H1 (cell line): ENCODE results near the gene ZCWPW2. TPM values are rescaled to one million over a fixed set of nuclear protein-coding genes. Genes with fewer than 3 reads are reported as not detected.
A peak's percentile ranks its signal among the peaks of the same experiment; 100 is the strongest.

Experiments
- CTCF ChIA-PET: fragments of 300-600 bp; sonication (Branson Sonifier 250); formaldehyde crosslinking; loops from one replicate; lab custom pipeline; 2021; ENCODE audit not compliant: partially characterized antibody; lab: Charles Lee
- POLR2A ChIA-PET: fragments of 300-600 bp; sonication (Branson Sonifier 250); formaldehyde crosslinking; loops from one replicate; lab custom pipeline; 2021; ENCODE audit warnings: inconsistent platforms; ENCODE audit not compliant: partially characterized antibody; lab: Charles Lee
- DNase-seq, 2 experiments: peaks; one replicate each; pipeline versions ENCODE4 v3.0.0 to v3.0.0-alpha.2; 2010 to 2022; ENCODE audit warnings: low spot score in 2 of 2, low read depth in 1 of 2, mixed read lengths in 1 of 2
- FAIRE-seq: peaks from 2 replicates; lab custom pipeline; 2011; peaks lifted over from hg19 to GRCh38; lab: Jason Lieb, UNC
- H2AFZ ChIP-seq: 2 replicates; pipeline ENCODE4 v1.8.1; 2012; ENCODE audit warnings: low read length, inconsistent platforms
- H2AK5ac ChIP-seq: 2 replicates; pipeline ENCODE4 v1.6.1; 2013; ENCODE audit warnings: low read depth, low read length
- H2BK120ac ChIP-seq: replicated peaks from 2 replicates; pipeline ENCODE3; 2013; ENCODE audit warnings: low read depth, low read length, inconsistent platforms
- H2BK12ac ChIP-seq: 2 replicates; pipeline ENCODE4 v1.6.1; 2013; ENCODE audit warnings: low read depth, low read length
- H2BK15ac ChIP-seq: 2 replicates; pipeline ENCODE4 v1.6.1; 2013; ENCODE audit warnings: low read length
- H2BK20ac ChIP-seq: 2 replicates; pipeline ENCODE4 v1.6.1; 2013; ENCODE audit warnings: low read length
- H2BK5ac ChIP-seq: 2 replicates; pipeline ENCODE4 v1.6.1; 2013; ENCODE audit warnings: low read depth, low read length
- H3K14ac ChIP-seq: 2 replicates; pipeline ENCODE4 v1.6.1; 2013; ENCODE audit warnings: inconsistent platforms; ENCODE audit not compliant: insufficient read length
- H3K18ac ChIP-seq: 2 replicates; pipeline ENCODE4 v1.6.1; 2013; ENCODE audit warnings: low read length; ENCODE audit errors: extremely low read depth
- H3K23ac ChIP-seq: 2 replicates; pipeline ENCODE4 v1.6.1; 2013; ENCODE audit warnings: inconsistent platforms; ENCODE audit not compliant: insufficient read length
- H3K23me2 ChIP-seq: 2 replicates; pipeline ENCODE4 v1.6.1; 2013; ENCODE audit warnings: low read depth, low read length
- H3K27ac ChIP-seq: 2 replicates; pipeline ENCODE4 v1.6.1; 2011; ENCODE audit warnings: low read depth, low read length, inconsistent platforms
- H3K27me3 ChIP-seq, 4 experiments: replicated peaks in 1 of 4; 1 replicate in 1 of 4; 2 replicates in 3 of 4; pipeline versions ENCODE4 v1.6.1 to v1.8.1; 2011 to 2013; ENCODE audit warnings: low read length in 3 of 4, mild to moderate bottlenecking in 3 of 4, inconsistent platforms in 2 of 4, mixed read lengths in 2 of 4, moderate library complexity in 1 of 4; ENCODE audit not compliant: control insufficient read depth in 3 of 4, insufficient read depth in 3 of 4; ENCODE audit errors: extremely low read depth in 1 of 4
- H3K36me3 ChIP-seq, 4 experiments: 2 replicates each; pipeline versions ENCODE4 v1.6.1 to v1.8.1; 2011 to 2013; ENCODE audit warnings: mild to moderate bottlenecking in 4 of 4, low read length in 3 of 4, moderate library complexity in 2 of 4, control low read depth in 1 of 4, inconsistent platforms in 1 of 4; ENCODE audit not compliant: insufficient read depth in 4 of 4, control insufficient read depth in 2 of 4
- H3K4ac ChIP-seq: replicated peaks from 2 replicates; pipeline ENCODE3; 2013; ENCODE audit warnings: low read length, low read depth, mixed read lengths, inconsistent platforms; ENCODE audit not compliant: insufficient read length
- H3K4me1 ChIP-seq, 4 experiments: replicated peaks in 1 of 4; 1 replicate in 1 of 4; 2 replicates in 3 of 4; pipeline versions ENCODE4 v1.6.1 to v1.8.1; 2011 to 2013; ENCODE audit warnings: low read length in 3 of 4, inconsistent platforms in 2 of 4, mixed read lengths in 1 of 4; ENCODE audit not compliant: insufficient read depth in 4 of 4, control insufficient read depth in 3 of 4
- H3K4me2 ChIP-seq, 2 experiments: 2 replicates each; pipeline versions ENCODE4 v1.6.1 to v1.8.1; 2011 to 2013; ENCODE audit warnings: low read depth in 2 of 2, low read length in 2 of 2, control low read depth in 1 of 2, inconsistent platforms in 1 of 2, mild to moderate bottlenecking in 1 of 2; ENCODE audit not compliant: insufficient read depth in 1 of 2
- H3K4me3 ChIP-seq, 4 experiments: fragments of 200-600, 300-600 bp in 1 of 4; sonication (generic), shearing (Covaris generic), sonication (Bioruptor Twin) in 1 of 4; 2 replicates each; pipeline versions ENCODE4 v1.5.1 to v1.8.1; 2011 to 2016; ENCODE audit warnings: low read length in 4 of 4, low read depth in 3 of 4, control low read depth in 2 of 4, inconsistent platforms in 2 of 4, mild to moderate bottlenecking in 2 of 4, mixed read lengths in 1 of 4, moderate library complexity in 1 of 4; ENCODE audit not compliant: insufficient read depth in 2 of 4; ENCODE audit errors: extremely low read depth in 1 of 4
- H3K56ac ChIP-seq: replicated peaks from 2 replicates; pipeline ENCODE3; 2013; ENCODE audit warnings: low read depth, mild to moderate bottlenecking, mixed read lengths, low read length, inconsistent platforms; ENCODE audit not compliant: insufficient read length
- H3K79me1 ChIP-seq: 2 replicates; pipeline ENCODE4 v1.6.1; 2013; ENCODE audit warnings: low read depth, low read length, control low read depth
- H3K79me2 ChIP-seq, 2 experiments: 2 replicates each; pipeline versions ENCODE4 v1.6.1 to v1.8.1; 2012 to 2013; ENCODE audit warnings: low read length in 2 of 2, mild to moderate bottlenecking in 2 of 2, inconsistent platforms in 1 of 2; ENCODE audit not compliant: insufficient read depth in 2 of 2, control insufficient read depth in 1 of 2
- H3K9ac ChIP-seq, 4 experiments: replicated peaks in 1 of 4; 1 replicate in 1 of 4; 2 replicates in 3 of 4; pipeline versions ENCODE4 v1.6.1 to v1.8.1; 2011 to 2013; ENCODE audit warnings: low read depth in 3 of 4, low read length in 3 of 4, control low read depth in 2 of 4, mild to moderate bottlenecking in 2 of 4, moderate library complexity in 2 of 4, inconsistent platforms in 1 of 4; ENCODE audit errors: extremely low read depth in 1 of 4
- H3K9me3 ChIP-seq, 2 experiments: 2 replicates each; pipeline versions ENCODE4 v1.6.1 to v1.8.1; 2012 to 2013; ENCODE audit warnings: mild to moderate bottlenecking in 2 of 2, moderate library complexity in 2 of 2, control low read depth in 1 of 2, inconsistent platforms in 1 of 2, low read depth in 1 of 2, low read length in 1 of 2, mixed read lengths in 1 of 2; ENCODE audit not compliant: insufficient read depth in 2 of 2
- H4K20me1 ChIP-seq, 2 experiments: replicated peaks in 1 of 2; 2 replicates each; pipeline versions ENCODE3 to v1.8.1; 2011 to 2013; ENCODE audit warnings: inconsistent platforms in 2 of 2, low read length in 2 of 2, mild to moderate bottlenecking in 1 of 2; ENCODE audit not compliant: insufficient read depth in 2 of 2, control insufficient read depth in 1 of 2
- H4K5ac ChIP-seq: 2 replicates; pipeline ENCODE4 v1.6.1; 2013; ENCODE audit warnings: low read length, low read depth, mixed read lengths, inconsistent platforms; ENCODE audit not compliant: insufficient read length
- H4K8ac ChIP-seq: 2 replicates; pipeline ENCODE4 v1.8.0; 2013; ENCODE audit warnings: mild to moderate bottlenecking, moderate library complexity, low read length, inconsistent platforms; ENCODE audit not compliant: insufficient read depth; ENCODE audit errors: extremely low read depth
- H4K91ac ChIP-seq: replicated peaks from 2 replicates; pipeline ENCODE3; 2013; ENCODE audit warnings: low read length, mixed read lengths, inconsistent platforms; ENCODE audit not compliant: insufficient read length
- BCL11A ChIP-seq, 2 experiments: IDR thresholded peaks; one replicate each; pipeline ENCODE4 v1.6.1; 2011; ENCODE audit warnings: low read depth in 2 of 2, low read length in 2 of 2, mild to moderate bottlenecking in 2 of 2
- BRCA1 ChIP-seq: IDR thresholded peaks from 2 replicates; pipeline ENCODE4 v1.6.1; 2012; ENCODE audit warnings: low read depth, low read length, improper control_type of control experiment
- FOSL1 ChIP-seq: IDR thresholded peaks from 2 replicates; pipeline ENCODE4 v1.6.1; 2011; ENCODE audit warnings: mild to moderate bottlenecking, low read depth, low read length, moderate library complexity; ENCODE audit not compliant: insufficient read depth
- JUND ChIP-seq: IDR thresholded peaks from 2 replicates; pipeline ENCODE4 v1.6.1; 2011; ENCODE audit warnings: mild to moderate bottlenecking, improper control_type of control experiment, low read length
- KDM5A ChIP-seq: fragments of 200-600 bp; IDR thresholded peaks from 2 replicates; pipeline ENCODE4 v1.7.1; 2012; ENCODE audit warnings: mild to moderate bottlenecking, low read length, inconsistent platforms, mixed read lengths
- POLR2AphosphoS5 ChIP-seq: IDR thresholded peaks from 2 replicates; pipeline ENCODE4 v1.6.1; 2011; ENCODE audit warnings: low read depth, low read length
- SP4 ChIP-seq: IDR thresholded peaks from 2 replicates; pipeline ENCODE4 v1.6.1; 2012; ENCODE audit warnings: low read length, inconsistent platforms
- SRF ChIP-seq: IDR thresholded peaks from 2 replicates; pipeline ENCODE4 v1.6.1; 2011; ENCODE audit warnings: mild to moderate bottlenecking, low read depth, low read length, moderate library complexity
- TAF1 ChIP-seq: IDR thresholded peaks from 2 replicates; pipeline ENCODE4 v1.6.1; 2011; ENCODE audit warnings: mild to moderate bottlenecking, low read depth, low read length
- TCF12 ChIP-seq: IDR thresholded peaks from 2 replicates; pipeline ENCODE4 v1.6.1; 2011; ENCODE audit warnings: low read depth, mild to moderate bottlenecking, low read length
- polyA plus RNA-seq, 7 experiments: library from polyadenylated mRNA; depleted of rRNA in 3 of 7; stranded (reverse) in 5 of 7; unstranded in 2 of 7; fragments of >200 nt in 5 of 7; fragments of 200-250 nt in 2 of 7; gene quantifications; 1 replicate in 5 of 7; 2 replicates in 1 of 7; 4 replicates in 1 of 7; pipeline versions ENCODE4 v1.2.1 to v1.2.3, GENCODE V29; 2011 to 2013; ENCODE audit warnings: missing spikeins in 2 of 7, mixed read lengths in 2 of 7
- total RNA-seq: library from RNA; stranded (reverse); fragmentation: NEBNext Ultra II Directional; extraction: Animal tissue kit (Norgen Biotek cat#: 25700); gene quantifications from 2 replicates; pipeline ENCODE4 v1.2.1, GENCODE V29; 2021
- TF ChIP-seq, protein P1 (sequence below): IDR thresholded peaks from 2 replicates; pipeline ENCODE4 v1.6.1; 2011; ENCODE audit warnings: low read length, improper control_type of control experiment
- TF ChIP-seq, protein P2 (sequence below), 3 experiments: IDR thresholded peaks; 1 replicate in 2 of 3; 2 replicates in 1 of 3; pipeline versions ENCODE4 v1.5.1 to v1.6.1; 2011; ENCODE audit warnings: low read length in 3 of 3, mild to moderate bottlenecking in 3 of 3, inconsistent platforms in 2 of 3, low read depth in 1 of 3, moderate library complexity in 1 of 3; ENCODE audit not compliant: insufficient read depth in 1 of 3; ENCODE audit errors: control extremely low read depth in 1 of 3

ZCWPW2 gene
- total and polyA plus RNA-seq, 2 of the 8 experiments (the other 6 are each of a cell fraction or from before 2014, with no cell fraction given) = 0.11 to 0.39 TPM

DNA sequence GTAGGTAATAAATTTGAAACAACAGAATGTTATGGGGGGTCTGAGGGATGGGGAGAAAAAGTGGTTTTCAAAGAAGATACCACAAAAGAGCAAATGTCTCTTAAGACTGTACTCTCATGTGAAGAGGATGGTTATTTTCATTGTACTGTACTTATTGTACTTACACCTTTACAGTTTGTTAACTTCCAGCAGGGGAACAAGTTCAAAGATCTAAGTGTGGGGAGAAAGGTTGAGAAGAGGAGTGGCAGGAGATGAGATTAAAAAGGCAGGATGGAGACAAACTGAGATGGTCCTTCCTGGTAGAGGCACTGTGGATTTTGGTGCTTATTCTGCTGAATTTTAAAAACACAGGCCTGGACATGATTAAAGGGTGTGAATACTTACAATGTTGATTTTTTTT is 5.4 kb upstream of the ZCWPW2 start:
- no peak overlapping the region for H3K23ac ChIP-seq
- H2BK20ac ChIP-seq = no peak overlapping the region
- H4K8ac ChIP-seq = no peak overlapping the region
- DNase-seq (no peak), FAIRE-seq (no peak)
- H3K56ac ChIP-seq = peak overlapping the region; percentile 19
- CTCF ChIA-PET = no interaction called here
- H3K23me2 ChIP-seq = peaks cover 2% of the 10 kb centered on the region; the same call in 1 of the 2 replicates
- no peak overlapping the region for H2BK120ac ChIP-seq
- H3K79me1 ChIP-seq = no peaks in the 10 kb centered on the region
- H4K5ac ChIP-seq = no peak overlapping the region
- H3K9me3 ChIP-seq = no peaks in the 10 kb centered on the region
- H3K4me2 ChIP-seq = no peak overlapping the region
- H3K18ac ChIP-seq = no peak overlapping the region
- no peaks in the 10 kb centered on the region for H3K27me3 ChIP-seq
- peaks cover 0 to 2% of the 10 kb centered on the region in 2 experiments for H4K20me1 ChIP-seq
- no peak overlapping the region for H3K4ac ChIP-seq
- no peak overlapping the region for H3K4me3 ChIP-seq
- POLR2A ChIA-PET = no interaction called here
- no peak overlapping the region for H2BK15ac ChIP-seq
- no peak overlapping the region for H2AFZ ChIP-seq
- no peak overlapping the region for H3K27ac ChIP-seq
- no peak overlapping the region for H3K9ac ChIP-seq
- no peak overlapping the region for H3K14ac ChIP-seq
- peaks cover 0 to 44% of the 10 kb centered on the region in 2 experiments; a peak in 2 of 4 replicates for H3K79me2 ChIP-seq
- no peak overlapping the region for H2BK5ac ChIP-seq
- H3K4me1 ChIP-seq = peaks cover 0 to 2% (median 0%) of the 10 kb centered on the region in 4 experiments; a peak in 1 of 7 replicates
- no peak overlapping the region for H4K91ac ChIP-seq
- H2BK12ac ChIP-seq = no peak overlapping the region
- H3K36me3 ChIP-seq = peaks cover 0 to 9% (median under 1%) of the 10 kb centered on the region in 4 experiments; a peak in 2 of 8 replicates
- no peak overlapping the region for H2AK5ac ChIP-seq
- TF ChIP-seq, protein P1, sequence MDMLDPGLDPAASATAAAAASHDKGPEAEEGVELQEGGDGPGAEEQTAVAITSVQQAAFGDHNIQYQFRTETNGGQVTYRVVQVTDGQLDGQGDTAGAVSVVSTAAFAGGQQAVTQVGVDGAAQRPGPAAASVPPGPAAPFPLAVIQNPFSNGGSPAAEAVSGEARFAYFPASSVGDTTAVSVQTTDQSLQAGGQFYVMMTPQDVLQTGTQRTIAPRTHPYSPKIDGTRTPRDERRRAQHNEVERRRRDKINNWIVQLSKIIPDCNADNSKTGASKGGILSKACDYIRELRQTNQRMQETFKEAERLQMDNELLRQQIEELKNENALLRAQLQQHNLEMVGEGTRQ = no peak
- no peak for TF ChIP-seq SP4
- TF ChIP-seq POLR2AphosphoS5 = no peak
- no peak for TF ChIP-seq SRF
- no peak for TF ChIP-seq BCL11A (IDR thresholded peaks at IDR 0.05; ENCODE audit: low read depth in 2 of 2, low read length in 2 of 2)
- TF ChIP-seq KDM5A = no peak
- TF ChIP-seq, protein P2, sequence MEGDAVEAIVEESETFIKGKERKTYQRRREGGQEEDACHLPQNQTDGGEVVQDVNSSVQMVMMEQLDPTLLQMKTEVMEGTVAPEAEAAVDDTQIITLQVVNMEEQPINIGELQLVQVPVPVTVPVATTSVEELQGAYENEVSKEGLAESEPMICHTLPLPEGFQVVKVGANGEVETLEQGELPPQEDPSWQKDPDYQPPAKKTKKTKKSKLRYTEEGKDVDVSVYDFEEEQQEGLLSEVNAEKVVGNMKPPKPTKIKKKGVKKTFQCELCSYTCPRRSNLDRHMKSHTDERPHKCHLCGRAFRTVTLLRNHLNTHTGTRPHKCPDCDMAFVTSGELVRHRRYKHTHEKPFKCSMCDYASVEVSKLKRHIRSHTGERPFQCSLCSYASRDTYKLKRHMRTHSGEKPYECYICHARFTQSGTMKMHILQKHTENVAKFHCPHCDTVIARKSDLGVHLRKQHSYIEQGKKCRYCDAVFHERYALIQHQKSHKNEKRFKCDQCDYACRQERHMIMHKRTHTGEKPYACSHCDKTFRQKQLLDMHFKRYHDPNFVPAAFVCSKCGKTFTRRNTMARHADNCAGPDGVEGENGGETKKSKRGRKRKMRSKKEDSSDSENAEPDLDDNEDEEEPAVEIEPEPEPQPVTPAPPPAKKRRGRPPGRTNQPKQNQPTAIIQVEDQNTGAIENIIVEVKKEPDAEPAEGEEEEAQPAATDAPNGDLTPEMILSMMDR (IDR thresholded peaks at IDR 0.05; ENCODE audit: control extremely low read depth in 1 of 3, insufficient read depth in 1 of 3, low read depth in 1 of 3, low read length in 3 of 3) = no peak
- TF ChIP-seq TCF12 = no peak
- TF ChIP-seq FOSL1 = no peak
- TF ChIP-seq BRCA1 = no peak
- TF ChIP-seq JUND = no peak
- no peak for TF ChIP-seq TAF1
